Liver (tissue), 9 donors: Measurements from ENCODE around the gene ZDHHC9. TPM values are rescaled to one million over a fixed set of nuclear protein-coding genes. Genes with fewer than 3 reads are reported as not detected.

ENCODE experiments used
- DNase-seq: peaks from one replicate; pipeline ENCODE4 v3.0.0-alpha.2; 2017; ENCODE audit warnings: low spot score
- H3K27ac ChIP-seq, 2 donors: one replicate each; pipeline ENCODE4 v1.7.0; 2013; ENCODE audit warnings: inconsistent platforms in 2 of 2, low read length in 2 of 2, control low read depth in 1 of 2, low read depth in 1 of 2, mild to moderate bottlenecking in 1 of 2
- H3K27me3 ChIP-seq, 4 donors: one replicate each; pipeline versions ENCODE4 v1.6.1 to v1.7.0; 2013; ENCODE audit warnings: low read length in 3 of 4, inconsistent platforms in 1 of 4, mild to moderate bottlenecking in 1 of 4, moderate library complexity in 1 of 4; ENCODE audit not compliant: control insufficient read depth in 4 of 4, insufficient read depth in 4 of 4
- H3K36me3 ChIP-seq, 4 donors: one replicate each; pipeline versions ENCODE4 v1.6.1 to v1.7.0; 2013; ENCODE audit warnings: low read length in 3 of 4, mild to moderate bottlenecking in 3 of 4, low read depth in 1 of 4, moderate library complexity in 1 of 4; ENCODE audit not compliant: control insufficient read depth in 4 of 4, insufficient read depth in 3 of 4
- H3K4me1 ChIP-seq, 4 donors: one replicate each; pipeline versions ENCODE4 v1.6.1 to v1.7.0; 2013; ENCODE audit warnings: low read length in 3 of 4, mild to moderate bottlenecking in 3 of 4, moderate library complexity in 1 of 4; ENCODE audit not compliant: control insufficient read depth in 4 of 4, insufficient read depth in 4 of 4
- H3K4me3 ChIP-seq, 3 donors: one replicate each; pipeline versions ENCODE4 v1.6.1 to v1.7.0; 2013; ENCODE audit warnings: low read length in 3 of 3, control low read depth in 1 of 3, low read depth in 1 of 3, mild to moderate bottlenecking in 1 of 3
- H3K9ac ChIP-seq, 2 donors: one replicate each; pipeline ENCODE4 v1.7.0; 2013; ENCODE audit warnings: low read length in 2 of 2, mild to moderate bottlenecking in 2 of 2, moderate library complexity in 2 of 2, control low read depth in 1 of 2, low read depth in 1 of 2
- H3K9me3 ChIP-seq, 4 donors: one replicate each; pipeline versions ENCODE4 v1.6.1 to v1.7.0; 2013; ENCODE audit warnings: low read length in 3 of 4; ENCODE audit not compliant: control insufficient read depth in 4 of 4
- EGR1 ChIP-seq, 2 donors: IDR thresholded peaks; 2 replicates each; pipeline ENCODE4 v1.6.1; 2016 to 2018; ENCODE audit warnings: antibody characterized with exemption in 2 of 2, low read depth in 2 of 2
- FOXA1 ChIP-seq: IDR thresholded peaks from 2 replicates; pipeline ENCODE4 v1.6.1; 2016; ENCODE audit warnings: antibody characterized with exemption
- FOXA2 ChIP-seq: IDR thresholded peaks from 2 replicates; pipeline ENCODE4 v1.6.1; 2016; ENCODE audit warnings: antibody characterized with exemption
- GABPA ChIP-seq, 2 donors: IDR thresholded peaks in 1 of 2; conservative IDR thresholded peaks in 1 of 2; 2 replicates each; pipeline ENCODE4 v1.6.1; 2016; ENCODE audit warnings: antibody characterized with exemption in 2 of 2, mild to moderate bottlenecking in 1 of 2, moderate library complexity in 1 of 2
- HNF4A ChIP-seq, 2 donors: conservative IDR thresholded peaks; 2 replicates each; pipeline ENCODE4 v1.6.1; 2016; ENCODE audit warnings: antibody characterized with exemption in 2 of 2, mild to moderate bottlenecking in 2 of 2
- HNF4G ChIP-seq: IDR thresholded peaks from 2 replicates; pipeline ENCODE4 v1.6.1; 2016; ENCODE audit warnings: antibody characterized with exemption
- JUND ChIP-seq, 2 donors: IDR thresholded peaks; 2 replicates each; pipeline ENCODE4 v1.6.1; 2016; ENCODE audit warnings: antibody characterized with exemption in 2 of 2
- RAD21 ChIP-seq, 2 donors: IDR thresholded peaks; 2 replicates each; pipeline ENCODE4 v1.6.1; 2016; ENCODE audit warnings: antibody characterized with exemption in 2 of 2, mild to moderate bottlenecking in 2 of 2
- RXRA ChIP-seq, 2 donors: IDR thresholded peaks; 2 replicates each; pipeline ENCODE4 v1.6.1; 2017 to 2018; ENCODE audit warnings: antibody characterized with exemption in 2 of 2, mild to moderate bottlenecking in 1 of 2
- SP1 ChIP-seq: IDR thresholded peaks from 2 replicates; pipeline ENCODE4 v1.6.1; 2018; ENCODE audit warnings: antibody characterized with exemption, mild to moderate bottlenecking
- YY1 ChIP-seq: IDR thresholded peaks from 2 replicates; pipeline ENCODE4 v1.6.1; 2016; ENCODE audit warnings: antibody characterized with exemption, mild to moderate bottlenecking
- WGBS: extraction: QIAGEN DNeasy Blood & Tissue Kit; methylation state at CpG from one replicate; pipeline ENCODE4 v1.1.7; 2013; 5-methylcytosine and 5-hydroxymethylcytosine counted together
- polyA plus RNA-seq, 2 donors: library from polyadenylated mRNA; stranded (reverse) in 1 of 2; unstranded in 1 of 2; fragments of 200-250 nt in 1 of 2; fragments of >200 nt in 1 of 2; fragmentation: Nextera tagmentation in 1 of 2; extraction: Ambion mirVana in 1 of 2; gene quantifications; one replicate each; pipeline versions ENCODE4 v1.2.1 to v1.2.3, GENCODE V29; 2013 to 2015
- total RNA-seq, 2 donors: library from RNA; depleted of rRNA; stranded (reverse); fragments of >200 nt; gene quantifications; one replicate each; pipeline ENCODE4 v1.2.3, GENCODE V29; 2014
- TF ChIP-seq, protein P1 (sequence below): fragments of 150-350 bp; IDR thresholded peaks from 2 replicates; pipeline ENCODE4 v1.5.1; 2017; ENCODE audit warnings: improper control_type of control experiment, low read depth, low read length; ENCODE audit not compliant: missing input control
- TF ChIP-seq, protein P2 (sequence below): IDR thresholded peaks from 2 replicates; pipeline ENCODE4 v1.6.1; 2016; ENCODE audit warnings: antibody characterized with exemption, mild to moderate bottlenecking
- TF ChIP-seq, protein P3 (sequence below): IDR thresholded peaks from 2 replicates; pipeline ENCODE4 v1.6.1; 2016; ENCODE audit warnings: antibody characterized with exemption
- TF ChIP-seq, protein P4 (sequence below): IDR thresholded peaks from 2 replicates; pipeline ENCODE4 v1.6.1; 2016; ENCODE audit warnings: antibody characterized with exemption
- TF ChIP-seq, protein P5 (sequence below): IDR thresholded peaks from 2 replicates; pipeline ENCODE4 v1.6.1; 2016; ENCODE audit warnings: antibody characterized with exemption
- donor health status: healthy.
- donor health status: healthy.
- donor health status: healthy.
- donor health status: healthy.
- donor health status: healthy.

Gene ZDHHC9
- total and polyA plus RNA-seq, 4 donors, result 10.2 to 26.8 (median 24.3) TPM

DNA sequence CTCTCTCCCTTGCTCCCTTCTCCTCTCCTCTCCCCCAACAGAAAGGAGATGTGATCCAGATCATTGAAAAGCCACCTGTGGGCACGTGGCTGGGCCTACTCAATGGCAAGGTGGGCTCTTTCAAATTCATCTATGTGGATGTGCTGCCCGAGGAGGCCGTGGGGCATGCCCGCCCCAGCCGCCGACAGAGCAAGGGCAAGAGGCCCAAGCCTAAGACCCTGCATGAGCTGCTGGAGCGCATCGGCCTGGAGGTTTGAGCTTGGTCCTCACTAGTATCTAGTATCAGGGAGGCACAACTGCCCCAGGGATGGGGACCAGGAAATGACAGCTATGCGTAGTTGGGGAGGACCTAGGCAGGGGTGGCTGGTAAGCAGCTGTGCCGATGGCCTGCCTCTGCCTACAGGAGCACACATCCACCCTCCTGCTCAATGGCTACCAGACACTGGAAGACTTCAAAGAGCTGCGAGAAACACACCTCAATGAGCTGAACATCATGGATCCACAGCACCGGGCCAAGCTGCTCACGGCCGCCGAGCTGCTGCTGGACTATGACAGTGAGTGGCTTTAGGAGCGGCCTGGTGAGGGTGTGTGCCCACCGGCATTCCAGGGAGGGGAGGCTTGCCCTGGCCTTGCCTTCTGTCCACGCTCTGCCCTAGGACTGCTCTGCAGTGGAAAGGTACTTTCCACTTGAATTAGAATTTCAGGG lies 50.9 kb downstream of the ZDHHC9 start (continued):
- TF ChIP-seq, protein P1, sequence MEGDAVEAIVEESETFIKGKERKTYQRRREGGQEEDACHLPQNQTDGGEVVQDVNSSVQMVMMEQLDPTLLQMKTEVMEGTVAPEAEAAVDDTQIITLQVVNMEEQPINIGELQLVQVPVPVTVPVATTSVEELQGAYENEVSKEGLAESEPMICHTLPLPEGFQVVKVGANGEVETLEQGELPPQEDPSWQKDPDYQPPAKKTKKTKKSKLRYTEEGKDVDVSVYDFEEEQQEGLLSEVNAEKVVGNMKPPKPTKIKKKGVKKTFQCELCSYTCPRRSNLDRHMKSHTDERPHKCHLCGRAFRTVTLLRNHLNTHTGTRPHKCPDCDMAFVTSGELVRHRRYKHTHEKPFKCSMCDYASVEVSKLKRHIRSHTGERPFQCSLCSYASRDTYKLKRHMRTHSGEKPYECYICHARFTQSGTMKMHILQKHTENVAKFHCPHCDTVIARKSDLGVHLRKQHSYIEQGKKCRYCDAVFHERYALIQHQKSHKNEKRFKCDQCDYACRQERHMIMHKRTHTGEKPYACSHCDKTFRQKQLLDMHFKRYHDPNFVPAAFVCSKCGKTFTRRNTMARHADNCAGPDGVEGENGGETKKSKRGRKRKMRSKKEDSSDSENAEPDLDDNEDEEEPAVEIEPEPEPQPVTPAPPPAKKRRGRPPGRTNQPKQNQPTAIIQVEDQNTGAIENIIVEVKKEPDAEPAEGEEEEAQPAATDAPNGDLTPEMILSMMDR, result no peak
- TF ChIP-seq GABPA (IDR thresholded peaks at IDR 0.05 in 1 of 2, conservative IDR thresholded peaks at IDR 0.05 in 1 of 2) (no peak), FOXA1 (no peak), RXRA (IDR thresholded peaks at IDR 0.05) (no peak), JUND (IDR thresholded peaks at IDR 0.05) (no peak)

DNA sequence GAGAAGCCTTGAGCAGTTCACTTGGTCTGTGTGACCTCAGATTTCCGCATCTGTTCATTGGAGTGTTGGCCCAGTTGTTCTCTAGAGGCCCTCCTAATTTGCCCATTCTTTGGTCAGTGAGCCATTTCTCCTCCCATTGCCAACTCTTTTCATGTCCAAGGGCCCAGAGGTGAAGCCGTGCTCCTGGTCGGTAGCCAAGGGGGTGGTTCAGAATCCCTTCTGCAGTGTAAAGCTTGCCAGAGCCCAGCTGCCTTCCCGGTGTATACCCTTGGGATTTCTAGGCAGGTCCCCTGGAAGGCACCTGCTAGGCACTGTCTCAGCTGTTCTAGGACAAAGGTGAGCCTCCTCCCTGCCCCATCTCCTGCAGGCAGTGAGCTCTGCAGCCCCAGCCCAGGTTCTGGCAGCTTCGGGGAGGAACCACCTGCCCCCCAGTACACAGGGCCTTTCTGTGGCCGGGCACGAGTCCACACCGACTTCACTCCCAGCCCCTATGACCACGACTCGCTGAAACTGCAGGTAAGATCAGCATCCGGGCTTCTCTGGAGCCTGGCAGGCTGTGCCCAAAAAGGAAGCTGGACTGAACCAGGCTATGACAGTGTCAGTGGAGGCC lies 51.6 kb downstream of the ZDHHC9 start:
- Histone ChIP-seq H3K4me3 (no peak overlapping the region), H3K27ac (no peak overlapping the region), H3K4me1 (no peaks in the 10 kb centered on the region), H3K27me3 (no peaks in the 10 kb centered on the region), H3K9ac (no peak overlapping the region), H3K36me3 (no peaks in the 10 kb centered on the region), H3K9me3 (no peaks in the 10 kb centered on the region)
- WGBS, result 67% methylated on average over 11 of the region's 11 CpGs
- no peak for TF ChIP-seq YY1
- no peak for TF ChIP-seq FOXA2
- TF ChIP-seq, protein P2, sequence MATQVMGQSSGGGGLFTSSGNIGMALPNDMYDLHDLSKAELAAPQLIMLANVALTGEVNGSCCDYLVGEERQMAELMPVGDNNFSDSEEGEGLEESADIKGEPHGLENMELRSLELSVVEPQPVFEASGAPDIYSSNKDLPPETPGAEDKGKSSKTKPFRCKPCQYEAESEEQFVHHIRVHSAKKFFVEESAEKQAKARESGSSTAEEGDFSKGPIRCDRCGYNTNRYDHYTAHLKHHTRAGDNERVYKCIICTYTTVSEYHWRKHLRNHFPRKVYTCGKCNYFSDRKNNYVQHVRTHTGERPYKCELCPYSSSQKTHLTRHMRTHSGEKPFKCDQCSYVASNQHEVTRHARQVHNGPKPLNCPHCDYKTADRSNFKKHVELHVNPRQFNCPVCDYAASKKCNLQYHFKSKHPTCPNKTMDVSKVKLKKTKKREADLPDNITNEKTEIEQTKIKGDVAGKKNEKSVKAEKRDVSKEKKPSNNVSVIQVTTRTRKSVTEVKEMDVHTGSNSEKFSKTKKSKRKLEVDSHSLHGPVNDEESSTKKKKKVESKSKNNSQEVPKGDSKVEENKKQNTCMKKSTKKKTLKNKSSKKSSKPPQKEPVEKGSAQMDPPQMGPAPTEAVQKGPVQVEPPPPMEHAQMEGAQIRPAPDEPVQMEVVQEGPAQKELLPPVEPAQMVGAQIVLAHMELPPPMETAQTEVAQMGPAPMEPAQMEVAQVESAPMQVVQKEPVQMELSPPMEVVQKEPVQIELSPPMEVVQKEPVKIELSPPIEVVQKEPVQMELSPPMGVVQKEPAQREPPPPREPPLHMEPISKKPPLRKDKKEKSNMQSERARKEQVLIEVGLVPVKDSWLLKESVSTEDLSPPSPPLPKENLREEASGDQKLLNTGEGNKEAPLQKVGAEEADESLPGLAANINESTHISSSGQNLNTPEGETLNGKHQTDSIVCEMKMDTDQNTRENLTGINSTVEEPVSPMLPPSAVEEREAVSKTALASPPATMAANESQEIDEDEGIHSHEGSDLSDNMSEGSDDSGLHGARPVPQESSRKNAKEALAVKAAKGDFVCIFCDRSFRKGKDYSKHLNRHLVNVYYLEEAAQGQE, result no peak
- no peak for TF ChIP-seq RAD21 (IDR thresholded peaks at IDR 0.05)
- TF ChIP-seq GABPA (IDR thresholded peaks at IDR 0.05 in 1 of 2, conservative IDR thresholded peaks at IDR 0.05 in 1 of 2), result no peak
- no peak for TF ChIP-seq HNF4A (conservative IDR thresholded peaks at IDR 0.05)
- no peak for TF ChIP-seq FOXA1
- no peak for TF ChIP-seq SP1
- TF ChIP-seq, protein P3, sequence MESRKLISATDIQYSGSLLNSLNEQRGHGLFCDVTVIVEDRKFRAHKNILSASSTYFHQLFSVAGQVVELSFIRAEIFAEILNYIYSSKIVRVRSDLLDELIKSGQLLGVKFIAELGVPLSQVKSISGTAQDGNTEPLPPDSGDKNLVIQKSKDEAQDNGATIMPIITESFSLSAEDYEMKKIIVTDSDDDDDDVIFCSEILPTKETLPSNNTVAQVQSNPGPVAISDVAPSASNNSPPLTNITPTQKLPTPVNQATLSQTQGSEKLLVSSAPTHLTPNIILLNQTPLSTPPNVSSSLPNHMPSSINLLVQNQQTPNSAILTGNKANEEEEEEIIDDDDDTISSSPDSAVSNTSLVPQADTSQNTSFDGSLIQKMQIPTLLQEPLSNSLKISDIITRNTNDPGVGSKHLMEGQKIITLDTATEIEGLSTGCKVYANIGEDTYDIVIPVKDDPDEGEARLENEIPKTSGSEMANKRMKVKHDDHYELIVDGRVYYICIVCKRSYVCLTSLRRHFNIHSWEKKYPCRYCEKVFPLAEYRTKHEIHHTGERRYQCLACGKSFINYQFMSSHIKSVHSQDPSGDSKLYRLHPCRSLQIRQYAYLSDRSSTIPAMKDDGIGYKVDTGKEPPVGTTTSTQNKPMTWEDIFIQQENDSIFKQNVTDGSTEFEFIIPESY, result no peak
- DNase-seq, result no peak

DNA sequence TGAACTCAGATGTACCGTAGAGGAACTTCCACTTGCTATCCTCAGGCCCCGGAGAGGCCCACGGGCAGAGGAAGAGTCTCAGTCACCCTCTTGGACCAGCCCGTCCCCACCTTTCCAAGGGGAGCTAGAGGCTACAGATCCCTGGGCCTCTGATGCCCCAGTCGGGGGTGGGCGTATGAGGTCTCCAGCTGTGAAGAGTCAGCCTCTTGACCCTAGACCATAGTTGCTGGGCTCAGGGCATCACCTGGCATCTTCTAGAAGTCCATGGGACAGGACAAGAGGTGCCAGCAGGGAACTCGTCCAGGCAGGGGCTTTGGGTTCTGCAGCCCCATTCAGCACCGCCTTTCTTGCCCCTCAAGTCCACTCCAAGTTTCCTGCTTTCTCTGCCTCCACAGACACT lies 52.4 kb downstream of the ZDHHC9 start:
- H3K4me1 ChIP-seq, result no peaks in the 10 kb centered on the region
- no peaks in the 10 kb centered on the region for H3K27me3 ChIP-seq
- H3K36me3 ChIP-seq, result no peaks in the 10 kb centered on the region
- H3K9ac ChIP-seq, result no peak overlapping the region
- no peak overlapping the region for H3K4me3 ChIP-seq
- TF ChIP-seq FOXA1 (no peak), YY1 (no peak), EGR1 (IDR thresholded peaks at IDR 0.05; ENCODE audit: low read depth in 2 of 2) (no peak), JUND (IDR thresholded peaks at IDR 0.05) (no peak), HNF4A (conservative IDR thresholded peaks at IDR 0.05) (no peak), FOXA2 (no peak), HNF4G (no peak), SP1 (no peak)
- TF ChIP-seq, protein P4, sequence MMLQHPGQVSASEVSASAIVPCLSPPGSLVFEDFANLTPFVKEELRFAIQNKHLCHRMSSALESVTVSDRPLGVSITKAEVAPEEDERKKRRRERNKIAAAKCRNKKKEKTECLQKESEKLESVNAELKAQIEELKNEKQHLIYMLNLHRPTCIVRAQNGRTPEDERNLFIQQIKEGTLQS, result no peak
- TF ChIP-seq, protein P5, sequence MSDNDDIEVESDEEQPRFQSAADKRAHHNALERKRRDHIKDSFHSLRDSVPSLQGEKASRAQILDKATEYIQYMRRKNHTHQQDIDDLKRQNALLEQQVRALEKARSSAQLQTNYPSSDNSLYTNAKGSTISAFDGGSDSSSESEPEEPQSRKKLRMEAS, result no peak
- TF ChIP-seq, protein P3, result no peak
- H3K27ac ChIP-seq, result no peak overlapping the region
- H3K9me3 ChIP-seq, result no peaks in the 10 kb centered on the region
- 95% methylated on average over 8 of the region's 8 CpGs for WGBS
- no peak for DNase-seq
